GM12891 (cell line): ENCODE results near the gene CGNL1.

Experiments
- DNase-seq: peaks from one replicate; pipeline ENCODE4 v3.0.0; 2011; ENCODE audit warnings: low spot score; ENCODE audit not compliant: insufficient read length
- FAIRE-seq: peaks from 2 replicates; lab custom pipeline; 2011; peaks lifted over from hg19 to GRCh38; lab: Jason Lieb, UNC
- PAX5 ChIP-seq: IDR thresholded peaks from 2 replicates; pipeline ENCODE4 v1.6.1; 2011; ENCODE audit warnings: low read length, moderate library complexity, mild to moderate bottlenecking; ENCODE audit not compliant: insufficient read depth, severe bottlenecking
- POLR2A ChIP-seq: IDR thresholded peaks from 2 replicates; pipeline ENCODE4 v1.6.1; 2011; ENCODE audit warnings: low read depth, low read length, control low read depth
- POLR2AphosphoS5 ChIP-seq: IDR thresholded peaks from 2 replicates; pipeline ENCODE4 v1.6.1; 2011; ENCODE audit warnings: low read depth, low read length, control low read depth
- POU2F2 ChIP-seq: IDR thresholded peaks from 2 replicates; pipeline ENCODE4 v1.6.1; 2011; ENCODE audit warnings: low read depth, mild to moderate bottlenecking, control low read depth, low read length, moderate library complexity
- SPI1 ChIP-seq: IDR thresholded peaks from 2 replicates; pipeline ENCODE4 v1.6.1; 2011; ENCODE audit warnings: low read depth, low read length, control low read depth
- TAF1 ChIP-seq: IDR thresholded peaks from 2 replicates; pipeline ENCODE4 v1.6.1; 2011; ENCODE audit warnings: low read depth, low read length, control low read depth

CGNL1 gene

DNA sequence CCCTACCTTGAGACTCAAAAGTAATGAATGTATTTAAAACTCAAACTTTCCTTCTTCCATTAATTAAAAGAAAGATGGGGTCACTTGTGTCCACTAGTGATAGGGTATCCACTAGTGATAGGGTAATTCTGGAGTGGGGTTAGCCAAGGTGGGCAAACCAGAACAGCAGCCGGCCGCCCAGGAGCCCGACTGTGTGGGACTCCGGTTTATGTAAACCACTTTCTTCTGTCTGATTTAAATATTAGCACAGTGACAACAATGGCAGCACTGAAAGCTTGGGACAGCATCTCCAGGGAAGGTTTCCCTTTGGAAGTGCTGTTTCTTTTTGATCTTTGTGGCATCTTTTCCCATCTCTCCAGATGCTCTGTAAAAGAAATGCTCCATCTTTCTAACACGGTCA is 216.1 kb downstream of the CGNL1 start:
- no peak for TF ChIP-seq PAX5
- TF ChIP-seq POLR2AphosphoS5 = no peak
- no peak for TF ChIP-seq SPI1
- TF ChIP-seq POU2F2 = no peak
- no peak for TF ChIP-seq TAF1
- no peak for TF ChIP-seq POLR2A
- no peak for DNase-seq
- FAIRE-seq = no peak

DNA sequence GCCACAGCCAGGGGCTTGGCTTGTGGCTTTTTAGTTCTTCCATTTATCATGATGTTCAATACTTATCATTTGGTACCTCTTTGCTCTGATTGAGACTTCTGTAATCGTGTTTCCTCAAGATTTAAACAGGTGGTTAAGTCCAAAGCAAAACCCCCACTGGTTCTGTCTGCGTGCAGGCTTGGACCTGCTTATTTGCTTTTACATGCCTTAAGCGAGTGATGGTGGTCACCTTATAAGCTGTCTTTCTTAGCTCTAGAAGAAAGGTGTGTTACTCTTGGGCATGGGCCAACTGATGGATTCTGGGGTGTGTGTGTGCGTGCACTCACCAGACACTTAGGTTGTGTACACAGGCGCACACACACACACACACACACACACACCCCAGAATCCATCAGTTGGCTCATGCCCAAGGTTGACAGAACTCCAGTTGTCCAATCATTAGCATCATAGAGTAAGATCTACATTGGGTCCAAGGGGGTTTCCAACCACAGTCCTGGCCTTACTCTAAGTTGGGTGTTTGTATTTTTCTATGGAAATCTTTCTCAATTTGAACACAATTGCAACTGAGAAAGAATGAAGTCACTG is 216.6 kb downstream of the CGNL1 start:
- DNase-seq = no peak
- TF ChIP-seq SPI1 (no peak), PAX5 (no peak), POLR2A (no peak), POLR2AphosphoS5 (no peak), TAF1 (no peak), POU2F2 (no peak)
- FAIRE-seq = no peak

DNA sequence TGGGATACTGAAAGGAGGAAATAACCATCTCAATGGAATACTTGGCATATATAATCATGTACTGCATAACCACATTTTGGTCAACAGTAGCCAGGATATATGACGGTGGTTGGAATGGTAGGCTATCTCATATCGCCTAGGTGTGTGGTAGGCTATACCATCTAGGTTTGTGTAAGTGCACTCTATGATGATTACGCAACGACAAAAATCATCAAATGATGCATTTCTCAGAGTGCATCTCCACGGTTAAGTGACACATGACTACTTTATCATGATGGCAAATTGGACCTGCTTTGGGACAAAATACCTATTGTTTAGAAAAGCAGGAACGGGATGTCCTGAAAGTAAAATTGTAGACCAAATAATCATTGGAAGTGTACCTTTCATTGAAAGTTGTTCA is 218.2 kb downstream of the CGNL1 start:
- no peak for TF ChIP-seq PAX5
- no peak for TF ChIP-seq SPI1
- TF ChIP-seq POLR2A = no peak
- DNase-seq (no peak), FAIRE-seq (no peak)

GRCh38 chr15:57595011-57595866 is 218.9 kb downstream of the CGNL1 start:
- FAIRE-seq (no peak), DNase-seq (no peak)
- no peak for TF ChIP-seq TAF1
- no peak for TF ChIP-seq PAX5

GRCh38 chr15:57596301-57596855 is 220.1 kb downstream of the CGNL1 start:
- FAIRE-seq = no peak
- no peak for TF ChIP-seq POLR2A
- TF ChIP-seq POLR2AphosphoS5 = no peak
- no peak for TF ChIP-seq TAF1
- no peak for TF ChIP-seq SPI1
- no peak for TF ChIP-seq POU2F2
- TF ChIP-seq PAX5 = no peak

GRCh38 chr15:57596978-57597377 is 220.7 kb downstream of the CGNL1 start:
- no peak for FAIRE-seq
- DNase-seq = no peak
- TF ChIP-seq POLR2AphosphoS5 (no peak), POLR2A (no peak), TAF1 (no peak), POU2F2 (no peak), SPI1 (no peak), PAX5 (no peak)

More at GRCh38 chr15:57596301-57596855, 220.1 kb downstream of the CGNL1 start:
- DNase-seq = no peak

DNA sequence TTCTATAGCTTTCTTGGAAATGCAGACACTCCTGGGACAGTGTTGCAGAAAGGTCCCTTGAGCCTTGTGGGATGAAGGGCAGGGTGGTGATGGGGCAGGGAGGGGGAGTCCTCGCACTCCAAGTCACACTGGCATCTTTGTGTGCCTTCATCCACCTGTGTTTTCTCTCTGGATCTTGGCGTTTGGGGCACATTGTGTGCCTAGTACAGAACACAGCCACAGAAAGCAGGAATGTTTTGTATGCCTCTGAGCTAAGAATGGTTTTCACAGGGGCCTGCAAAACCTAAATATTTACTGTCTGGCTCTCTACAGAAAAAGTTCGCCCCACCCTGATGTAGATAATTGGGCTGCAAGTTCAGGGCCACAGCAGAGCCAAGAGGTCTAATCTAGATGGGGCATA is 221.1 kb downstream of the CGNL1 start:
- no peak for TF ChIP-seq POU2F2
- TF ChIP-seq TAF1 = no peak
- TF ChIP-seq PAX5 = no peak
- no peak for FAIRE-seq

GRCh38 chr15:57598346-57598745 is 222.0 kb downstream of the CGNL1 start:
- FAIRE-seq (no peak), DNase-seq (no peak)
- no peak for TF ChIP-seq POLR2AphosphoS5
- TF ChIP-seq PAX5 = no peak
- TF ChIP-seq TAF1 = no peak
- no peak for TF ChIP-seq SPI1

More for the DNA sequence above, 221.1 kb downstream of the CGNL1 start:
- no peak for DNase-seq

DNA sequence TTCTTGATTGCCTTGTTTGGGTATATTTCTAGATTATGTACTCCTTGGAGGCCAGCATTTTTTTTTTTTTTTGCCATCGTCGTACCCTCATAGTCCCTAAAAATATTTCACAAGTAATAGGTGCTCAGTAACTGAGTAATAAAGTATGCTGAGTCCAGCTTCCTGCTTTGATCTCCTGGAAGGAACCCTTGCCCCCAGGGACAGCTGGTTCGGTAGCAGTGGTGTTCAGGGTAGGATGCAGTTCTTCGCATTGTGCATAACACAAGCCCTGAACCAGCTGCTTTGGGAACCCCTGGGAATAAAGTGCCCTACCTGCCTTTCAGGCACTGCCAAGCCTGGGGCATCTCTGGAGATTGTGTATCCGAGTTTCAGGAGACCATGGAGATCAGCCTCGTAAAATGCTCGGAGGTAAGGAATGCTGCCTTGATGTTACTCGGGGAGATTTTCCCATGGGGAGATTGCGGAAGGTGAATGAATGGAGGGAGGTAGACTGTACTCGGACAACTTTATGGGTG is 223.0 kb downstream of the CGNL1 start:
- no peak for DNase-seq
- no peak for FAIRE-seq
- TF ChIP-seq PAX5 = no peak
- no peak for TF ChIP-seq POLR2AphosphoS5
- no peak for TF ChIP-seq POU2F2
- TF ChIP-seq POLR2A = no peak
- no peak for TF ChIP-seq TAF1
- no peak for TF ChIP-seq SPI1

DNA sequence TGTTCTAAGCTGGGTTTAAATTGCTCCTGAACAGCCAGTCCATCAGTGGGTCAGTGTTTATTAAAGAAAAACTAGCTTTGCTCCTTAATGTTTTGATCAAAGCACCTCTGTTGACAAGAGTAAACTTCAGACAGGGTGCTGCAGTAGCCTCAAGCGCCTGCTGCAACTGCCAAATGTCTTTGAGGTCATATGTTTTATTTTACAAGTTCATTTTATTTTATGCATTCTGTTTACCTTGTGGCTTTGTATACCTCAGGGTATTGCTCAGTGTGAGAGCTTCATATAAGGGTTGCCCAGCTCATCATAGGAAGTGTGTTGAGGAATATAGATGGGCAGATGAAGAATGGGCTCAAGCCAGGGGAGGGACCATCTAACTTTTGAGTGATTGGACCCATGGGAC is 223.9 kb downstream of the CGNL1 start:
- FAIRE-seq (no peak), DNase-seq (no peak)
- no peak for TF ChIP-seq POLR2AphosphoS5
- no peak for TF ChIP-seq PAX5
- no peak for TF ChIP-seq SPI1
- no peak for TF ChIP-seq POU2F2
- no peak for TF ChIP-seq TAF1
- TF ChIP-seq POLR2A = no peak
